Daoy (cell line): ENCODE results near the gene GRID2. TPM values are rescaled to one million over a fixed set of nuclear protein-coding genes. Genes with fewer than 3 reads are reported as not detected.
"Not testable (repeated sequence)": the region's sequence is repeated elsewhere in the genome, so short reads cannot be mapped to it uniquely, and the experiment has no call there.

Experiments used
- DNase-seq: peaks from one replicate; pipeline ENCODE4 v3.0.0-alpha.2; 2015; ENCODE audit warnings: low read depth
- total RNA-seq: library from RNA; depleted of rRNA; stranded (reverse); fragments of >200 nt; shearing (Covaris generic); gene quantifications from 2 replicates; pipeline ENCODE4 v1.2.3, GENCODE V29; 2014

GRID2 gene
- total RNA-seq, 1 experiment from 2014 or later: 3.5 TPM

DNA sequence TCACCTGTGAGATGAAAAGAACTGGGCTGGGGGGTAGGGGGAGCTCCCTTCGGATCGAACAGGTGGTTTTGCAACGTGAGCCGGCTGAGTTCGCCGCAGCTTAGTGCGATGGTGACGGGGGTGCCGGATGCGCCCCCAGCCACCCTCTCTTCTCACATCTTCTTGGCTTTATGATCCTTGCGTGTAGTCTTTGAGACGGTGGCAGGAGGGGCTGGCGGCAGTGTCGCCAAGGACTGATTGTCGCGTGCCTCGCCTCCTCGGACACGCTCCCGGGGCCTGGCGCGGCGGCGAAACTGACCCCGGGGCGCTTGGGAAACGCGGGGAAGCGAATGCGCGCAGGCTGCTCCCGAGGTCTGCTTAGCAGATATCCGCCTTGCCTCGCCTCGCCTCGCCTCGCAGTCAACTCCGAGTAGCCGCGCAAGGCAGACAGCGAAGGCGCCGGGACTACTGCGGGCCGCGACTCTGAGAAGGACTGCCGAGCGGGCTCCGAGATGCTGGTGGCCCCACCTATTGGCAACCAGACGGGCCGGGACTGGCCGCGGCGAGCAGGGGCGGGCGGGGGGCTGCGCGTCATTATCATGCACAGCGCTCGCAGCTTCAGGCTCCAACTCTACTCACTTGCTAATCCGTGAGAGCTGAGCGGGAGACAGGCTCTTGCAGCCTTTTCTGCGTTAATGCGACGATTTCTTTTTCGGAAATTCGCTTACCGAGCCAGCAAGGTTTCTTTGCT is 1.5 kb downstream of the GRID2 start:
- peak; percentile 64 for DNase-seq

DNA sequence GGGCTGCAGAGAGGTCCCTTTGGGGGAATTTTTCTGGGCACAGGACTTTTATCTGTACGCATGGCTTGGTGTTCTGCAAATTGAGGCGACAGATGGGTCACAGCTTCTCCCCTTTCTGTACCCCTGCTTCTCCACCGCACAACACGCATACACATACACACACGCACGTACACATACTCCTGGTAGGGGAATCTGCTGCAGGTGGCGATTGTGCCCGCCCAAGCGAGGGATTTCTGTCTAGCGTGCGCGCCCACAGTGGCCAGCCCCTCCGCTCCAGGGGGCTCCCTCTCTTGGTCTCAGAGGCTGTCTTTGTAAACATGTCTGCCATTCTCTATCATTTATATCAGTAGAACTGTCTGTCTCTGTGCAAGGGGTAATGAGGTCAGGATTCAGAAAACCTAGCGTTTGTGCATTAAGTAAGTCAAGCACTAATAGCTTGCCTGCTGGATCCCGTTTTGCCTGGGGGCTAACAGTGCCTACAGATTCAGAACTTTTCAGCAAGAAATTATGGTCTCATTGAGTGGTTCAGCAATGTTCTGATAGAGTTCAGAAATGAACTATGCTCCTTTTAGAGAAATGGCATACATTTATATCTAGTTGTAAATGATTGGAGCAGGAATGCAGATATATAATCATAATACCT is 2.2 kb downstream of the GRID2 start:
- peak; percentile 0 for DNase-seq

DNA sequence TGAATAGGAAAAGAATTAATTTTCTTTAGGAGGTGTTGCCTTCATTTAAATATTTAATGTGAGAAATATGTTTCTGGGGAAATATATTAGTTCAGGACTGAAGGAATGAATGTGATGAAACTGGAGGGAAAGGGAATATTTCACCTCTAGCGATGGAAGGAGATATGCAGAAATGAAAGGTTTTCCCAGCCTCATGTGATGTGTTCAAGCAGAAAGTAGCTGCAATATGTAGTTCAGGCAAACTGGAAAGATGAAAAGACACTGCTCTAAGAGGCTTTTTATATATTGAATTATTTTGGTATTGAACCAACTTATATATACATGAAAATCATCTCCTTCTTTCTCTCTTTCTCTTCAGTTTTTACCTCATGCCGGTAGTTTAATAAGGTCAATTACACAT is 3.4 kb downstream of the GRID2 start:
- no peak for DNase-seq

DNA sequence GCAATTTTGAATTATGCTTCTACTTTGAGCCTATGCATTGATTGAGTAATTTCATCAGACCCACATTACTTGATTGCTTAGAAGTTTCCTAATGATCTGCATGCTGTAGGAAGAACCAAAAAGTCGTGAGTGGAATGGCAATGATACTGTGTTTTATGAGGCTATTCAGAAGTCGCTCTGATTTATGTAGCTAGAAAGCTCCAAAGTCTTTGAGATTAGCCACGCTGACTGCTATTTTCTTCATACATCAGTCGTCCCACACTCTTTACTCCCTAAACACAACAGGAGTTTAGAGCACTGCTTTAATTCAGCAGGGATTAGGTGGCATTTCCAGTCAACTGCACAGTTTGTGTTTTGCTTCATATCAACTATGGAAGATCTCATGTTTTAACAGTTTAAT is 4.1 kb downstream of the GRID2 start:
- no peak for DNase-seq

DNA sequence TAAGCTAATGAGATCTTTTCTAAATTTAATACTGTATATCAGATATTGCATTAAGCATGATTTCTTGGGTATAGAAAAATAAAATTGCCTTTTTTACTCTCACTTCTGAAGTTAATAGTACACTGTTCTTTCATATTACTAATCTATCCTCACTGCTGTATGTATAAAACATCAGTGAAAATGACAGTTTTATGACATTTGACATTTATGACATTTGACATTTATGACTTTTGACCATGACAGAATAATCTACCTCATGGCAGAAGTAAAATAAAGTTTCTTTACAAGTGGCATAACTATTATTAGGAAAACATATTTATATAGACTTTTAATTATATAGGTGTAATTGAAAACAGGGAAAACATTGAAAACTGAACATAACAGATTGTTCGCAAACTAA is 13.3 kb downstream of the GRID2 start:
- no peak for DNase-seq

DNA sequence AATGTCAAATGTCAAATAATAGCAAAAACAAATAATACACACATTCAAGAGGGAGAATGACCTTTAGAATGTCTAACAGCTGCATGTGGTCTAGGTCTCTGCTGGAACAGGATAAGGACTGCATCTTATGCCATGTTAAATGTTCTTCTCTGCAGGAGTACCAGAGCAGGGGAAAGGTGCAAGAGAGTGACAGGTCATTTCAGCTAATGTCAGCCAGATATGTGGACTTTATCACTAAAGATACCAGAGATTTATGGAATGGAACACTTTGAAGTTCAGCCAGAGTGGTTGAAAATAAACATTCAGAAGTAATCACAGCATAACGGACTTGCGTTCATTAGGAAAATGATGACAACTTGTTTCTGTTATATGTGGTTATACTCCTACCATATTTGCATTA is 24.3 kb downstream of the GRID2 start:
- no peak for DNase-seq

DNA sequence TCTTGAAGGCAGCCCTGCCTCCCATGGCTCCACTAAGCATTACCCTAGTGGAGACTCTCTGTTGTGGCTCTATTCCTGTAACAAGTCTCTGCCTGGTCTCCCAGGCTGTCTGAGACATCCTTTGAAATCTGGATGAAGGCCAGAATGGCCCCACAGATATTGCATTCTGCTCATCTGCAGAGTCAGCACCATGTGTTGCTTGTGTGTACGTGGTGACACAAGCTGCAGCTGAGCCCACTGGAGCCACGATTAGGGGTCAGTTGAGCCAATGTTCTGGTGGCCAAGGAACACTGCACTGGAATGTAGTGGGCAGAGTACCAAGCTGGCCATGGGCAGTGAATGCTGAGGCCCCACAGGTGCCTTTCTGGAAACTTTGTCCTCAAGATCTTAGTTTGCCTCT is 29.2 kb downstream of the GRID2 start:
- DNase-seq: no peak

DNA sequence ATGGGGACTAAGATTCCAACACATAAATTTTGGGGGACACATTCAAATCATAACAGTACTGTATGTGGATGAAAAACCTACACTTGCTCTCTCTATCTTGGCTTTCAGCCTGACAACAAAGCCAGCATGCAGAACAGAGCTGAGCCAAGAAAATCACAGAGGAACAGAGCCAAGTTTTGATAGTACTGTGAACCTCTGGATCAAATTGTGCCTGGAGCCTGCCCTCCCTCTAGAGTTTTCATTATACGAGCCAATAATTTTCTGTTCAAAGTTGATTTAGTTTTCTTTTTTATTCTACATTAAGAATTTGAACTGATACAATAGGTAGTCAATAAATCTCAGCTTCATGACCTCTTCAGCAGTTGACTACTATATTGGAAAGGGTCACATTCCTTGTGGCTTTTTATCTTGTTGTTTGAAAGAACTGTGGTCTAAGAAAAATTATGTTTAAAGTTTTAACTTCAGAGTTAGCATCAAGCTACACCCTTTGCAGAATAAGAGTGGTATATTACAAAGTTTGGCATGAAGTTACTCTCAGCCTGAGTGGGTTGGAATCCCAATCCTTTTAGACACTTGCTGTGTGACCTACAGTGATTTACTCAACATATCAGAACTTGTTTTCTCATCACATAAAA is 31.1 kb downstream of the GRID2 start:
- no peak for DNase-seq

DNA sequence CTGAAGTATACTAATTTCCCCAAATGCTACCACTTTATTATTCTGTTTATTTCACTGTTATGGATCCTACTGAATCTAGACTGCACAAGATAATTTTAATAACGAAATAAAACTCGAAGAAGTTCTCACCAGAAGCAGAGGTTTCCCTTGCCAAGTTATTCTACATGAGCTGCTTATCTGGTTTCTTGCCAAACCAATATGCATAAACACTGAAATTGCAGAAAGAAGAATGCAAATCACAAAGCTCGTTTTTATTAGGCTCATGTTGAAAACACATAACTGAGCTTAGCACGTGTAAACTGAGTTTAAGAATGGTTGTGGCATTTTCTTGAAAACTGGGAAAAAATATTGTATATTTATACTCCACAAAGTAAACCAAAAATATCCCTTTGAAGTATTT is 35.9 kb downstream of the GRID2 start:
- no peak for DNase-seq

DNA sequence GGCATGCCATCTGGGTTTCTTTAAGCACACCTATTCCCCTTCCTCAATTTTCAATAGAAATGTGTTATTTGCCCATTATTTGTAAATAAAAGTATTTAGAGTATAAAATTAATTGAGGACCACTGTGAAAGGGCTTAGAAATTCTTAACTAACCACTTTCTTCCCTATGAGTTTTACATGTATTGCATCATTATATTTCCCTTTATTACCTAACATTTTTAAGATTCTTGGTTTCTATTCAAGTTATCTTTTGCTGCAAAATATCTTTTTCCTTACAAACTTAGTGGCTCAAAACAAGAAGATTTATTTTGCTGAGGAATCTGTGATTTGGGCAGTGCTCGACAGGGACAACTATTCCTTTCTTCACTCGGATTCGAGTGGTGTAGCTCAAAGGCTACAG is 40.5 kb downstream of the GRID2 start:
- no peak for DNase-seq

DNA sequence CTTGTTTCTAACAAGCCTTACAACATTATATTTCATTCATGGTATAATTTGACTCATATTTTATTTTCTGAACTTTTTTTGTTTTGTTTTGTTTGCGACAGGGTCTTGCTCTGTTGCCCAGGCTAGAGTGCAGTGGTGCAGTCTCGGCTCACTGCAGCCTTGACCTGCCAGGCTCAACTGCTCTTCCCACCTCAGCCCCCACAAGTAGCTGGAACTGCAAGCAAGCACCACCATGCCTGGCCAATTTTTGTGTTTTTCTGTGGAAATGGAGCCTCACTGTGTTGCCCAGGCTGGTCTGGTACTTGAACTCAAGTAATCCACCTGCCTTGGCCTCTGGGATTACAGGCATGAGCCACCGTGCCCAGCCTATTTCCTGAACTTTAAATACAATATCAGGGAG is 42.5 kb downstream of the GRID2 start:
- no peak for DNase-seq

DNA sequence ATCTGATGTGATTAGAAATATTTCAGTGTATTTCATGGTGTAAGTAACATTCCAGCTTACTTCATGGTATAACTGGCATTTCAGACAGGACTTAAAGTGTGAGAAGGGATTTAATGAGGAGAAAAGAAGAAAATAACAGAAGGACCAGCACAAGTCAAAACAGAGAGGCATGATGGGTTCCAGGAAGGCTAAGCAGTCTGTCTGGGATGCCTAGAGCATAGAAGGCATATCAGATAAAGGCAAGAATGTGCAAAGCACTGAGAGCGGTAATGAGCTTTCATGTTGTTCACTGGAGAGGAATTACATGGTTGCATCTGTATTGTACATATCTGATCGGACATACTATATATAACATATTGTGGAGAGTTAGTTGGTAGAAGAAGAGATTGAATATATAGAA is 54.2 kb downstream of the GRID2 start:
- DNase-seq: no peak

DNA sequence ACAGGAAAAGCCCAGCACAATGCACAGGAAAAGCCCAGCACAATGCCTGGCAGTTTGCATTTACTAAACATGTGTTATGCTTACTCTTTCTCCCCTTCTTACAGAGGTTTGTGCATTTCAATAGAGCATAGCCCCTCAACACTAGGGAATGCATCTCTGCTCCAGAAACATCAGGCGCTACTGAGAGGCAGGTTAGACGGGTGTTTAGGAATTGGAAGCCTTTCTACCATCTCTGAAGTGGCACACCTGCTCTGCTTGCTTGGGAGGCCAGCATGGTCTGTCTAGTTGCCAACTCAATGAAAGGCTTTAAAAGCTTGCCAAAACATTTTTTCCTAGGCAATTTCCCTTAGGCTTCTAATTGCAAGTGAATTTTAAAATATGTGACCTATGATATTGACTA is 55.7 kb downstream of the GRID2 start:
- DNase-seq: no peak

DNA sequence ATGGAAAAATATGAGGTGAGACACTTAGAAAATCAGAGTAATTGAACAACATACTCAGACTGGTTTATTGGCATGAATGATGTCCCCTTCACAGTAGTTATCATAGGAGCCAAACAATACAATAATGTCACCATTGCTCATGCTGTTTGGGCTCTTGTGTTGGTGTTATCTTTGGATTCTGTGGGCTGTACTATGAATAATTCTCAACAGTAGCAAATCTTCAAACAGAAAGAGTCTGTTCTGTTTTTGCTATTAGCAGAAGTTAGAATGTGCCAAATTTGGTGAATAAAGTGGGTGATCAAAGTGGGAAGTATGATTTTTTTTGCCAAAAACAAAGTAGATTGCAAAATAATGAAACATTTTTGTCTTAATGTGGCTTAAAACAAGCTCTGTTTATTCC is 58.3 kb downstream of the GRID2 start:
- DNase-seq: no peak

DNA sequence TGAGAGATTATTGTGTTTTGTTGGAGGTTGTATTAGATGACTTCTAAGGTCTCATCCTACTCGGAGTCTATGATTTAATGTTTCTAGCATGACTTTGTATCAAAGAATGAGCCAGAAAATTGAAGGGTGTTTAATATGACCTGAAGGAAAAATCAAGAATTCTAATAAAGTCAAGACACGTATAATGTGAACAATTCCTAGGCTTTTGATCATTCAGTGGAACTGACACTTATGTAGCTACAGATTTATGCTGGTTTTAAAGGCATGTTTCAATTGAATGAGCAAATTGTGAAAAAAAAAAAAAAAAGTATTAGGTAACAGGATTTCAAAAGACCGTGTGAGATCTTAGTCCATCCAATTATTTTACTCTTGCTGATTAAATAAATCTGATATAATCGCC is 64.9 kb downstream of the GRID2 start:
- DNase-seq: no peak

DNA sequence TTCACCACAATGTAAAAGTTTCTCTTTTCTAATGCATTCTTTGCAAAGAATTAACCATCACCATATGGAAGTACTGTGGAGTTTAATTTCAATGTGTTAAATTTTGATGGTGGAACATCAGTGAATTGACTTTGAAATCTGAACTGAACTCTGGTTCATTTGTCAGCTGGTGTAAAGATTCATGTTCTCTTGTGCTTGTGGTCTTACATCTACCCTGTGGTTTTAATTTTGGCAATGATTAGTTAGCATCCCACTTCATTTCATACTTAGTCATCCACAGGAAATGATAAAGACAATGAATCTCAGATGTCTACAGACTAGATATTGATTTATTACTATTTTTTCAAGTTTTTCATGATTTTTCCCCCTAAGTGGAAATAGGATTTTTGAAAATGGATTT is 77.8 kb downstream of the GRID2 start:
- DNase-seq: peak; percentile 1

DNA sequence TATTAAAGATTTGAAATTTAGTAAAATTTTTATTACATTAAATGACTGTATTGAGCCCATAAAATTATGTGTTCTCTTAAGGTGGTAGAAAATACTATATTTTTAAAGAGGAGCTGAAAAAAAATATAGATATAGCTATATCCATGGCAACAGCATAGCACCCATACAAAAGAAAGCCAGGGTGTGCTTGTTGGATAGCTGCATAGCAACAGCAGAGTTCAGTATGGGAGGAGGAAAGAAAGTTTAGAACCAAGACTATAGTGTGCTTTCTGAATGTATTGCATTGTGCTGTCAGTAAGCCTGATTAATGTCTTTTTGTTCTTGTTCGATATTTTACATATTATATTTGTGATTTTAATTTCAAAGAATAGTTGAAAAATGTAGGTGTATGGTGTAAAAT is 78.4 kb downstream of the GRID2 start:
- no peak for DNase-seq

DNA sequence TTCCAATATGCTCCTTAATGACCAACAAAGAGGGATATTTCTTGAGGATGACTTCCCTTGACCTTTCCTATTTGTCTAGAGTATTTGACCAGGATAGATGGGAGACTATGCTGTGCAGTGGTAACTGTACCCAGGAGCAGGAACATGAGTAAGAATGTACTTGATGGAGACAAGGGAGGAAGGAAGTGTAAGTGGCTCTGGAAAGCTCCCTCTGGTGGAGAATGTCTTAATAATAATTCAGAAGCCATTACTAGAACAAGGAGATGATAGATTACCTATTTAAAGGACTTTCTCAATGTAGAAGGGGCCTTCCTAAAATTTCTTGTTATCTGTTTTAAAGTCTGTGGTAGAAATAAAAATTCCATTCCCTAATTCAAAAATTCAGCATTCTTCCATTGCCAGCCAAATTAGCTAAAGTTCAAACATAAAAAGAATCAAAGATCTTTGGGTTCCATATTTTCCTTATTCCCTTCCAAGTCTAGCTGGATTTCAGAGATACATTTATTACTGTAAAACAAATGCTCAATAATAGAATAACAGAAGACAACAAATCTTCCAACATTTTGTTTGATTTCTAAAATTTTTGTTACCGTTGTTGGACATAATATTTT is 83.8 kb downstream of the GRID2 start:
- DNase-seq: peak; percentile 11

DNA sequence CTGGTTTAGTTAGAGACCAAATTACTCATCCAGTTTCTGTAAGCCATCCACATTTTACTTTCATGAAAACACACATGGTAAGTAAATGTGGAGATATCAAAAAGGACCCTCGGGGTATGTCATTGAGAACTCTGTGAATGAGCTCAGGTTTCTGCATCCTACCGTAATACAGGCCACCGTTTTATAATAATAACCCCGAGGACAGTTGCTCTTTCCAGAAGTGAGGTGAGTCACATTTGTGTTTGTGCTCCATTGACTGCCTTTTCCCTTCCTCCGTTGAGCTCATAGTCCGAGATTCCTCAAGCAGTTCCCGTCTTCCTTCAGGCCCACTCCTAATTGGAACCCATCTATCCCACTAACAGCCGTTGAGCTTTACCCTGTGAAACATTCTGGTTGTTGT is 95.3 kb downstream of the GRID2 start:
- peak; percentile 27 for DNase-seq

DNA sequence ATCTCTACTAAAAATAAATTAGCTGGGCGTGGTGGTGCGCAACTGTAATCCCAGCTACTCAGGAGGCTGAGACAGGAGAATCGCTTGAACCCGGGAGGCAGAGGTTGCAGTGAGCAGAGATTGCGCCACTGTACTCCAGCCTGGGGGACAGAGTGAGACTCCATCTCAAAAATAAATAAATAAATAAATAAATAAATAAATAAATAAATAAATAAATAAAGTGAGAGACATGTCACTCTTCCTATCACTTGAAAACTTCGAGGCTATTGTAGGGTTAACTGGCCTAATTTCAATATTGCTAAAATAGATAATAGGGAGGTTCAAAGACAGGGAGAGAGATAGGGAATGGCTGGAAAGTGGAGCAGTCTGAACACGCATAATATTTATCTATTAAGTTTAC is 99.8 kb downstream of the GRID2 start:
- not testable (repeated sequence) for DNase-seq

DNA sequence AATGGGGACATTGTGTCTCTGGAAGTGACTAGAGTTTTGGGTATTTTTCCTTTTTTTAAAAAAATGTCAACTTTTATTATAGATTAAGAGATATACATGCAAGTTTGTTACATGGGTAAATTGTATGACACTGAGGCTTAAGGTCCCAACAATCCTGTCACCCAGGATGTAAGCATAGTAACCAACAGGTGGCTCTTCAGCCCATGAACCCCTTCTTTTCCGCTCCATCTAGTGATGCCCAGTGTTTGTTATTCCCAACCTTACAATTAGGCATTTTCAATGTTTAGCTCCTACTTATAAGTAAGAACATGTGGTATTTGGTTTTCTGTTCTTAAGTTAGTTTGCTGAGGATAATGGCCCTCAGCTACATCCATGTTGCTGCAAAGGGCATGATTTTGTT is 102.7 kb downstream of the GRID2 start:
- DNase-seq: no peak

DNA sequence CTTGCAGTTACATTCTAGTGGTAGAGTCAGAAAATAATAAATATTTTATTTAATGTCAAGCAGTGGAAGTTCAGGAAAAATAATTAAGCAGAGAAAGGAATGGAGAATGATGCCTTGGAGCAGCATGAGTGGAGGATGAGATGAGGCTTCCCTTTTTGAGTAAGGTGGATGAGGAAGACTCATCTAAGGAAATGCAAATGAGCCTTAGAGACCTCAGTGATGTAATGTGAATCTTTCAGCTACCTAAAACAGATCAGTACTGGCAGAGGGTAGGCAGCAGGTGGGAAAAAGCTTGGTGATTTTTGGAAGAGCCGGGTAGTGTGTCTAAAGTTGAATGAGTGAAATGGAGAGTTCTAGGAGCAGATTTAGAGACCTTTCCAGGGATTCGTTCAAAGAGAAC is 118.2 kb downstream of the GRID2 start:
- DNase-seq: no peak

DNA sequence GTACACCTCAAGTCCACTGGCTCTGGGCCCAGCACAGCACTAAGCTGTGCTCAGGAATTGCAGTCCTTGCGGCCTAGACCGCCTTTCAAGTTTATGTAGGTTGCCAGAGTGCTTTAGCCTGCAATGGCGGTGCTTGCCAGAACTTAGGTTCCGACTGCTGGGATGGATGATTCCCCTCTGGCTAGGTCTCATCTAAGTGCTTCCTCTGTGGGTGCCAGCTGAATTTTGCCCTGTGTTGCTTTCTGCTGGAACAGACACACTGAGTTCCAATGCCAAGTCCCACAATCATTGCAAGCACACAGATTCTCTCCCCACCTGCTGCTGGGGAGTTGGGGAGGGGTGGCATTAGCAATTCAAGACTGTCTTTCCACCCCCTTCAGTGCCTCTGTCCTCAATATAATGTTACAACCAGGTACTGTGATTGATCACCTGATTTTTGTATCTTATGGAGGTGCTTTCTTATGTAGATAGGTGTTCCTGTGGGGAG is 129.5 kb downstream of the GRID2 start:
- DNase-seq: no peak
